ENCODE results near the gene PLAAT1. TPM values are rescaled to one million over a fixed set of nuclear protein-coding genes. Genes with fewer than 3 reads are reported as not detected.

The PLAAT1 gene
- total RNA-seq, 1 experiment from 2014 or later: 0.51 TPM

DNA sequence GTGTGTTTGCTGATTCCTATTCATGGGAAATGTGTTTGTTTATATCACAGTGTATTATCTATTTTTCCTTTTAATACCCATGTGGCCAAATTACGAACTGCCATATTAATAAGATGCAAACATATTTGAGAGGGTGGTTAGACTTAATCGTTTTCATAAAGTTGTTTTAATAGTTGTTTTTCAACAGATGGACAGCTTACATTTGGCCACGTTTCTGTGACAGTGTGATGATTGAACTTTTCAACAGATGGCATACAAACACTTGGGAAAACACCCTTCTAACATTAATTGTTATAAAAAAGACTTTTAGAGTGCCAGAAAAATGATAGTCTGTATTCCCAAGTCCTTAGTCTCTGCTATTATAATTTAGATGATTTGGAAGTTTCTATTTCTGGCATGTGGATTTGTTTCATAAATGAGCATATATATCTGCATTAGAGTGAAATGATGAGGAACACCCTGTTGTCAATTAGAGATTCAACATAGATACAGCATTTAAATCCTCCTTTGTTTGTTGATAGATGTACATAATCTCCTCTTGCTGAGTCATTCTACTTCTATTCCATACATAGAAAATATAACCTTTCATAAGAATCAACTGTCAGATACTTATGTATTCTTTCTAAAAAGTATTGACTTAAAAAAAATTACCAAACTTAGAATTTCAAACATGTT is 13.1 kb downstream of the PLAAT1 start:
- no peak for DNase-seq (ENCODE audit: low spot score)

DNA sequence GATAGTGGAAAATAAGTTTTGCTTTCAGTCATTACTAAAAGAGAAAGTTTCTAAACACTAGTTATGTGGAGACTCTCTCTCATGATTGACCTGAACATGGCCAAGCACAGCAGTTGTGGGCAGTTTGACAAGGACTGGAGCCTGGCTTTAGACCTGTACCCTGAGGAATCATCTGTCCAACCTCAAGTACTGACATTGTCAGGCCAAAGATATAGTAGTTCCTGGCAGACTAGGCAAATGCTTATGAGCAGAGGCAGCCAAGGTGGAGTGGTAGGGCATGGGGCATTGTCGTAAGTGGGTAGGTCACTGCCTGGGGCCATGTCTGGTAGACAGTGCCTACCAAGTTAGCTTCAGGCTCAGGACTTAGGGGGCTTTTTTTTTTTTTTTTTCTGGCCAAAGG is 20.9 kb downstream of the PLAAT1 start:
- DNase-seq (ENCODE audit: low spot score): no peak

DNA sequence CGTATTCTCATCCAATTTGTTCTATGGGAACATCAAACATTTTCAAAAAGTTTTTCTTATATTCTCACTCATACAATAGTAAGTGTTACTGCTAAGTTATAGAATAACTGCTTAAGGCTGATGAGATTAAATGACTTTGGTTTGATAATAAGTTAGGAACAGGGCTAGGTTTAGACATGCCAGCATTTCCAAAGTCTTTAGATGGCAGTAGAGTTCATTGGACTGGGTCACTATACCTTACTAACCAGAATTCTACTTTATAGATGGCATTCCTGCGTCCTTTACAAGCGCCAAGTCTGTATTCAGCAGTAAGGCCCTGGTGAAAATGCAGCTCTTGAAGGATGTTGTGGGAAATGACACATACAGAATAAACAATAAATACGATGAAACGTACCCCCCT is 21.7 kb downstream of the PLAAT1 start:
- peak; percentile 14 for DNase-seq (ENCODE audit: low spot score)

DNA sequence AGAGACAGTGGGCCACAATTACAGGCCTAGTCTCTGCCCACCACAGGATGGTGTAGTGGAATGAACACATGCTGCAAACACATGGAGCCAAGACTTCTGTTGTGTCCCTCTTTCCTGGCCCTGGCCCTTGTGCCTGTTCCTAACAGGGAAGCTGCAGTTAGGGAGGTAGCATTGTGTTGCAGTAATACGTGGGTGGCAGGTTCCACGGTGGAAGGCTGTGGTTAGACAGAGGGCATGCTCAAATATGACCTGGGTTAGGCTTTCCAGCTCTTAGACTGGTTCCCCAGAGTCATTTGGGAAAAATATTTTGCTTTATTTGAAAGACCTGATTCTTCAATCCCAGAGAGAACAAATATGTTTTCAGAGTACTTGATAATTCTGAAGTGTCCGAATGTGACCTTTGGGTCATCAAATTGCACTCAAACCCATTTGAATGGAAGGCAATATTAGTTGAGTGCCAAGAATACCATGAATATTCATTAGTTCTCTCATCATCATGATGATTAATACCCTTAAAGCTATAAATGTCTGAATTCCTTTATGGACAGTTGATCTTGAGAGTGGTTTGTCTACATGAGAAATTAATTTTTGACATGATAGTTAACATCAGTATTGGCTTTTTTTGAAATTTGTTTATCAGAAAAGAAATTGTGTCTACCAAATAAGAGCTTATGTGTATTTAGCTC is 28.5 kb downstream of the PLAAT1 start:
- no peak for DNase-seq (ENCODE audit: low spot score)

DNA sequence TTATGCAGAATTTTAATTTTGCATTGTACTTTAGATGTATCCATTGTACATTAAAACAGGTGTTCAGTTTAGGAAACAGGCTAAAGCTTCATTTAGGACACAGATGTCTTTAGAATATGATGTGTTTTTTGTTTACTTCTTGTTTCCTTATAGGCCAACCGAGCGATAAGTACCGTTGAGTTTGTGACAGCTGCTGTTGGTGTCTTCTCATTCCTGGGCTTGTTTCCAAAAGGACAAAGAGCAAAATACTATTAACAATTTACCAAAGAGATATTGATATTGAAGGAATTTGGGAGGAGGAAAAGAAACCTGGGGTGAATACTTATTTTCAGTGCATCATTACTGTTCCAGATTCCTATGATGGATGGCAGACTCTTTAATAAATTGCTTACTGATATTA is 29.4 kb downstream of the PLAAT1 start:
- no peak for DNase-seq (ENCODE audit: low spot score)

DNA sequence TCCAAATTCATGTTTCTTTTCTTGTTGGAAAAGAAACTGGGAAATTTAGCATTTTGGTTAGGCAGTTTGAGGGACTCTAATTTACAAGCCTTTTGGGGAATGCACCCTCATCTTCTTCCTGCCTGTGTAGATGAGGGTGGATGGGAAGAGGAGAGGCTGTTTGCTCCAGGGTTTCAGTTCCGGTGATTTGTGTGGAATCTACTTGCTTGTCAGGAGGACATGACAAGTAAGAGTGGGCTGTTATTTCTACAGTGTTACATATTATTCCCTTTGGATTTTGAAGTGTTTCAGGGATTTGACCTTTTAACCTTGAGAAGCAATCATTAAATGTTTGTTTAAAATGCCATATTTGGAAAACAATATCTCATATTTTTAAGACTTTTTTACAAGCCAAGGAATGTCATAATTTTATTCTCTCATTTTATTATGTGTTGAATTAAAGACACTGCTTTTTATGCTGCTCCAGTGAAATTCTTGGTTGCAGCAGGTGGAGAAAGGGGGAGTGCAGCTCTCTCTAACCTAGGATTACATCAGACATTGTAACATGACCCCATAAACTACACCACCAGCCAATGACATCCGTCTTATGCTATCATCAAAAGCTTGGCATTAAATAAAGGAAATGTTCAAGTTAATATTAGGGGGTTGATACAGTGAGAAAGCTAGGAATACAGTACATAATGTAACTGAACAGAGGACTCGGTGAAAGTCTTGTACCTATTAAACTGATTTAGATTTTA is 30.2 kb downstream of the PLAAT1 start:
- no peak for DNase-seq (ENCODE audit: low spot score)

DNA sequence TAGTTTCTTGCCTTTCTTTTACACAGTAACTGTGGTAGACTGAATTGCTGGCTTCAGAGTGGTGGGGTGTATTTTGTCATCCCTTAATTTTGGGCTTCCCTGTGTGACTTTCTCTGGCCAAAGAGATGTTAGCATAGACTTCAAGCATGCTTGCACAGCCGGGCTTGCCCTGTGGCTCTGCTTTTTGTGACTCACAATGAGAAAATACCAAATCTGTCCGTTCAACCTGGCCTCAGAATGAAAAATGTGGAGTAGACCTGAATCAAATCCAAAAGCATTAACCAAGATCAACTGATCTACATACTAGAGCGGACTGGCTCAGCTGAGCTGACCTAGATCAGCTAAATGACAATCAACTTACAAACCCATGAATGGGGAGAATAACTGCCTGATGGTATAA is 51.4 kb downstream of the PLAAT1 start:
- no peak for DNase-seq (ENCODE audit: low spot score)

DNA sequence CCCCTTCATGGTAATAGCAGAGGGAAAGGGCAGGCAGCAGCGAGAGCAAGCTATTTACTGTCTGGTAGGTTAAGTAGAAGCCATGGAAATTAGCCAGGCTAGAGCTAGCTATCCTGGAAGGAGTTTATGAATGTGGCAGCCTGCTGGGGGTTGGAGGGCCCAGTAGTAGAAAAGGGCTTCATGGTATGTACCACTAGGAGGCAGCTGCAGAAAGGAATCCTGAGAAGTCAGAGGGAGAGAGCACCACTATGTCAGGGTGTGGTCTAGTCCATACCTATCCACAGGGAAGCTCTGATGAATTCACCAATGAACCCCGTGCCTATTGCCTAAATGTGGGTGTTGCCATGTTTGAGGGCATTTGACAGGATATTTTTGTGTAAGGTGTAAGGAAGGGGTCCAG is 55.0 kb downstream of the PLAAT1 start:
- no peak for DNase-seq (ENCODE audit: low spot score)

DNA sequence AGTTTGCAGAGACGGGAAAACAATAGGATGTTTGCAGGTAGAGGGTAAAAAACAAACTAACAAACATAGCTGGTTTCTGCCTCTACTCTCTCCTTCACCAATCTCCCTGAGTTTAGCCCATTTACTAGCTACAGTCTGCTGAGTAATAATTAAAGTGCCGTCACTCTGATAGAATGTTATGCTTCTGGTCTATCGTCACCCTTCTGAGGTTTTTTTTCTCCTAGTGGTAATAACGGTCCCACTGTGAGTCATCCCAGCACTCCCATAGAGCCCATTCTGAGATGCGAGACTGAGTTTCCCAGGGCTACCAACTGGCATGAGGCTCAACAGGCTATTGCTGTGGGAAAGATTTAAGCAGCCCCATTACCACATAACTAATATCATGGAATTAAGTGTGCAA is 56.4 kb downstream of the PLAAT1 start:
- no peak for DNase-seq (ENCODE audit: low spot score)

DNA sequence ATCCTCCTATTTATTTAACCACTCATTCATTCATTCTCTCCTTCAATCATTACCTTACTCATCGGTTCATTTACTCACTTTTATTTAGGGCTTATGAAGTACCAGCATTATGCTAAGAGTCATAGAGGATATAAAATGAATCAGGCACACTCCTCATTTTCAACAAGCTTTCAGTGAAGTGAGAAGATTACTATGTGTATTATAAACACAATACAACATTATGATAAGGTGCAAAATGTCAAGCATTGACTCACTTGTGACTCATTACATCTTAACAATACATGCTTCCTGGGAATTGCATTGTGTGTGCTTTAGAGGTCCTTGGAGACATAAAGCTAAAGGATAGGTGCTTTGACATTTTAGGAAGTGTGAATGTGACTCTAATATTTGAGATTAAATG is 60.4 kb downstream of the PLAAT1 start:
- DNase-seq (ENCODE audit: low spot score): no peak

DNA sequence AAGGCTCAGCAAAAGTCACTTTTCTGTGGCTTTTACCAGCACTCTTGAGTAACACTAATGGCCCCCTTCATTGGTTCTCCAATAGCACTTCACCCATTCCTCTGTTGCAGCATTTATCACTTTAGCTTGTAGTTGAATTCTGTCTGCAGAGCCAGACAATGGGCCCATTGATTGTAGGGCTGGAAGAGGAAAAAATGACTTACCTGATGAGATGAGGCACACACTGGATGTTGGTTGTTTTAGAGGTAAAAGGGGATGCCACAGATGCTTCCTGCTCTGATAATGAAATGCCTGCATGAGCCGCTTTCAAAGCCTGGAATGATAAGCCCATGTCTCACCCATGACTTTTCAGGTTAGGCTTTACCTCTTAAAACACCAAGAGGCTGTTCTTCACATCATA is 64.3 kb downstream of the PLAAT1 start:
- no peak for DNase-seq (ENCODE audit: low spot score)

DNA sequence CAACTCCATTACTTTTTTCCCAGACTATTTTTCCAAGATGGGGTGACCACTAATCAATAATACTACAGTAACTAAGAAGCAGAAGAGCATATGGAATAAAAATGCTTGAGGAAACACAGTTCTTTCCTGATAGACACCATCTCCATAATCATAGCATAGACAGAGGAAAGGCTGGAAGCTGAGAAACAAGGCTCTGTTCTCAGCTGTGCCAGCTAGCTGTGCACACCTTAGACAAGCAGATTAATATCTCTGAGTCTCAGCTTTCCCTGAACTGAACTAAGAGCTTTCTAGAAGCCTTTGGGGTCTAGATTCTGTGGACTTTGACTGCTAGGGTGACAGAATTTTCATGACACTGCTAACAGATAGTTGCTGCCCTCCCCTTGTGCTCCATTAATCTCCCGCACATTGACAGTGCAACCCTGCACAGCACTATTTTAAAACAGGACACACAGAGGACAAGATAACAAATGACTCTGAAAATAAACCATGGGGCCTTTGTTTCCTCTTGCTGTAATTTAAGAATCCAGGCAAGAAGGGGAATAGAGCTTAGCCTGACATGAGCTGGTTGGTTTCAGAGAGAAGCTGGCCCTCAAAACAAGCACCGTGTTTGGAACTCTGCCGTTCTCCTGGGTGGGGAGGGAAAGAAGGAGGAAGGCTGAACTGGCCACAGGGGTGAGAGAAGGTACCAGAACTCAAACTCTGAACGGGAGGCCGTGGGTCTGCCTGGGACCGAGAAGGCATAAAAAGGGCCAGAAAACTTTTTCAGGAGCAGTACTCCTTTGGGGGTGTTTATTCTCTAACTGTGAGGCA is 70.1 kb downstream of the PLAAT1 start:
- no peak for DNase-seq (ENCODE audit: low spot score)

DNA sequence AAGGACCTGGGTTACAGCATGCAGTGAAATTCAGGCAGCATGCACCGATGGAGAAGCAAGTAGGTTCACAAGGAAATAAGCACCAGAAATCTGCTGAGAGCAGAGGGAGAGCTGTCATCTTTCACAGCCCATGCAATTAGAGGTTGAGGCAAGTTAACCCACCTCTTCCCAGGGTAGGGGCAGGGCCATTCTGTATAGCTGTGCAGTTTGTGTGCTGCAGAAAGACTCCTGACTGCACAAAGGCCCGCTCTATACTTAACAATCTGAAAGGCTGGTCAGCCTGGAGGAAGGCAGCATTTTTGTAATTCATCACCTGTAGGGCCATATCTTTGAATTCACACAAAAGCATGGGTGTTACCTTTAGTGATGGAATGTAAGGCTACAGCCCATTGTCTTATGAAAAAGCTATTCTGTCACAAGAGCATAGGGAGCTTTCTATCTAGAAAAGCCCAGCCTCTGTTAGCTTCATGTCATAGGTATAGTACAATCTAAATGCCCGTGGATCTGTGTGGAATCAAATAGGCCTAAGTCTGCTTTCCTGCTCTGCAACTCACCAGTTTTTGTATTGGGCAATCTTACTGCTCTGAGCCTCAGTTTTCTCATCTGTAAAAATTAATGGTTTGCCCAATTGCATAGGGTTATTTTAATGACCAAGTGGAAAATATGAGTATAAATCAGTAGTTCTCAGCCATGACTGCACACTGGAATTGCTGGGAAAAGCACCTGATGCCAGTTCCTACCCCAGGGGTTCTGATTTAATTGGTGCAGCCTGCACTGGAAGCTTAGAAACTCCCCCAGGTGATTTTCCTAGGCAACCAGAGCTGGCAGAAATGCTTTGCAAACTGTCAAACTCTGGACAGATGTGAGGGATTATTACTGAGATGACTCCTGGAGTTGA is 72.3 kb downstream of the PLAAT1 start:
- DNase-seq (ENCODE audit: low spot score): no peak

DNA sequence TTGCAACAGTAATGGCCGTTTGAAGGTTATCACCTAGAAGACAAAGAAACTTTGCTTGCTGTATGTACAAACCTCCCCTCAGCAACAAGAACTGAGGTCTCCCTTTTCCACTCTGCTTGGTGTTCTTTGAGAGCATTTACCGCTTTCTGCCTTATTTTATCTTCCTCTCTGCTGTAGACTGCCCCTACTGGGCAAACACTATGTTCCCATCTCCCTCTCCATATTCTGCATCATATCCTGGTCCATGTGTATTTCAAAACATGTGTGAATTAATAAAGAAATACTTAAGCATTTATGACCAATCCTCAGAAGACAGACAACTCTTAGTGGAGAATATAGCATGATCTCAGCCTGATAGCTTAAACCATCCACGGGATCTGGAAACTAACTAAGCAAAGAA is 73.1 kb downstream of the PLAAT1 start:
- DNase-seq (ENCODE audit: low spot score): no peak

DNA sequence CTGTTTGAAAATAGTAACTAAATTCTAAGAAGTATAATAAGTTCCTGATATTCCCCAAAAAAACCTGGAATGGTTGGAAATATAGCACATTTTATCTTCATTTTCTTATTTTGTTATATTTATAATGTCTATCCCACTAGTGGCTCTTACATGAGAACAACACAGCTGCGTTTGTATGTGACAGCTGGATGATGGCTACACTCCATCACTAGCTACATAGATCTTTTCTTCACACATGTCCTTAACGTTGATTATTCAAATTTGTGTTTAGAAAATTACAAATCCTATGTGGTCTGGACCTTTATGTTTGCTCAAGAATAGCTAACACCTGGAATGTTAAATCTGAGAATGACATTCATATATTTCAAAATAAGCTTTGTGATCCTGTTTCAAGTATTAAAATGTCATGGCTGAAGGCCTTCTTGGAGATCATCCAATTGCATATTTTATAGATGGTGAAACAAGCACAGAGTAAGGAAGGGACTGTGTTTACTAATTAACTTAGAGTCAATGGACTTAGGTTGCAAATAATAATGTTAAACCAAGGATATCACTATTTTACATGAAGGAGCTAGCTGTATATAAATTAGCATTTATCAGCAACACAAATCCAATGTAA is 76.8 kb downstream of the PLAAT1 start:
- DNase-seq (ENCODE audit: low spot score): no peak

Other genes starting within 250 kb of the PLAAT1 start
- not detected in 2 replicates for gene ATP13A5, start 137.5 kb downstream of the PLAAT1 start, total RNA-seq (2014; rRNA removed; shearing (Covaris generic))

Data from HT-29 (cell line).